HG02571 (cell line): ENCODE measurements around the gene GSTM1.
A peak's percentile ranks its signal among the peaks of the same experiment; 100 is the strongest.

Experiments
- ATAC-seq: cut with Tn5 transposase; IDR thresholded peaks from one replicate; pipeline ENCODE4 v1.9.1; 2021; ENCODE audit warnings: mild to moderate bottlenecking, moderate library complexity; ENCODE audit not compliant: unreplicated experiment

Gene GSTM1

DNA sequence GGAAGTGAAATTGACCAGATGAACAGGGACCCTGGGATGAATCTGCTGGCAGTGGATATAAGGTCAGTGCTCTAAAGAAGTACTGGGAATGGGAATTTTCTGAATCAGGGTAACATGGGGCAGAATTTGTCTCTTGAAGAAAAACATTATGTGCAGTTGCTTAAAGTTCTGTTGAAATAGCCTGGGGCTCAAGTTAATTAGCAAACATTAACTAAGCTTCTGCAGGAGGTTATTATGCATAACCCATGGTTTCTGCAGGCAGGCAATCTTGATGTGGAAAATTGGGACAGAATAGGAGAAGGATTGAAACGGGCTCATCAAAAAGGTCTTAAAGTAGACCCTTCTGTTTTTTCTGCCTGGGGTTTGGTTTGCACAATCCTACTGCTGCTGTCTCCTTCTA lies 38.4 kb downstream of the GSTM1 start:
- no peak for ATAC-seq

DNA sequence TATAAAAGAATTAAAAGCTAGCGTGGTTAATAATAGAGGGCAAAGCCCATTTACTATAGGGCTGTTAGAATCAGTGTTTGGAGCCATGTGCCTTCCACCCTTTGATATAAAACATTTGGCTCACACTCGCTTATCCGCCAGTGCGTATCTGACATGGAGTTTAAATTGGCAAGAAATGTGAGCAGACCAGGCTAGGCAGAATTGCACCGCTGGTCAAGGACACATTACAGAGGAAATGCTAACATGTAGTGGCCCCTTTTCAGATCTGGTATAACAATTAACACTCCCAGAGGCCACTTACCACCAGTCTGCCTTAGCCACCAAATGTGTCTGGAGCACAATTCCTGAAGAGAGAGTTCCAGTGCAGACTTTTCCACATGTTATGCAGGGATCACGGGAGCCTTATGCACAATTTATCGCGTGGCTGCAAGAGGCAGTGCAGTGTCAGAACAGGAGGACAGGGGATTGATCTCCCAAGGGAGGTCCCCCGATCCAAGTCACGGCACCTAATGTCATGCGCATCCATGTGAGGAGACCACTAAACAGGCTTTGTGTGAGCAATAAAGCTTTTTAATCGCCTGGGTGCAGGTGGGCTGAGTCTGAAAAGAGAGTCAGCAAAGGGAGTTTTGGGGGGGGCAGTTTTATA lies 39.2 kb downstream of the GSTM1 start:
- no peak for ATAC-seq

DNA sequence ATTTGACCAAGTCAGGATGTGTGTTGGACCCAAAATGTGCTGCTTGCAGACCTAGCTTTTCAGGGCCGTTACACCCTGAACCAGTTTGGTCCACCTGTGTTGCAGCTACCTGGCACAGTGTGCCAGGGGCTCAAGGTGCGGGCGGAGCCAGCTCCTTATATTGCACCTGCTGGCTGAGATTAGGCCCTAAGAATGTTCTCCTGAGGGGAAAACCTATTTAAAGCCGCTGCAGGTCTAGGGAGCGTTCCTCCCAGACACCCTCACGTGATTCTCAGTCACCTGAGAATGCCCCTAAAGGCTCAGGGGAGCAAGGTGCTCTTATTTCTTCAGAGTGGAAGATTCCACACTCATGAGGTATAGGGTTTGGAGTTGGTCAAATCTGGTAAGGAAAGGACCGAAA lies 41.3 kb downstream of the GSTM1 start:
- no peak for ATAC-seq

DNA sequence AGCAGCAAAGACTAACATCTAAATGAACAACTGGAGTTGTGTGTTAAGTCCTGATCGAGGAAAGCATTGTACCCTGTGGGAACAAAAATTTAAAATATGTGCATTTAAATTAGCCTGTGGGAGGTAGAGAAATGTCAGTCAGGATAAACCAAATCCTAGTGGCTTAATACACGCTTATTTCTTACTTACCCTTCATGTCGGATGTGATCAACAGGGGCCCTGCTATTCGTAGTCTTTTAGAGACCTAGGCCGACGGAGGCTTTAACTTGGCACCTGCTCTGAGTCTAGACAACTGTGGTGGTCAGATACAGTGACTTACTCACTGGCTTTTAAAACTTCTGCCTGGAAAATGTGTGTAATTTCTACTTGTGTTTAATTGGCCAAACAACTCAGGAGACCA lies 43.0 kb downstream of the GSTM1 start:
- ATAC-seq, result no peak

DNA sequence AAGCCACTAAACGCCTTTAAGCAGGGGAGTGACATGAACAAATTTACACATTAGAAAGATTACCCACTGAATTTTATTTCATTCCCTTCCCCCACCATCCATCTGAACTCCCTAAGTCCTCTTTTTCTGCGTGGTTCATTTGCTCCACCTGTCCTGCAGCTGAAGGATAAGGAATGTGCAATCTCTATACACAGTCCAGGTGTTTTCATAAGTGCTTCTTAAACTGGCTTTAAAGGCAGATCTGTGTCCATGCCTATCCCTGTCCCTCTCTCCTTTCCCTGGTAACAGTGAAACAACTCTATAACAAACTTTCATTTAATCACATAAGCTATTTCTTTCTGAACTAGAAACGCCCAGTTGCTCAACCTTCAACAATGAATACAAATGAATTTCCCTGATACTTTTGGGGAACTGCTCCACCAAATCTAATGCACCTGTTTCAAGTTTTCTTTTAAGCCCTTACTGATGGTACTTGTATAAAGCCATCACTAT lies 44.8 kb downstream of the GSTM1 start:
- no peak for ATAC-seq

DNA sequence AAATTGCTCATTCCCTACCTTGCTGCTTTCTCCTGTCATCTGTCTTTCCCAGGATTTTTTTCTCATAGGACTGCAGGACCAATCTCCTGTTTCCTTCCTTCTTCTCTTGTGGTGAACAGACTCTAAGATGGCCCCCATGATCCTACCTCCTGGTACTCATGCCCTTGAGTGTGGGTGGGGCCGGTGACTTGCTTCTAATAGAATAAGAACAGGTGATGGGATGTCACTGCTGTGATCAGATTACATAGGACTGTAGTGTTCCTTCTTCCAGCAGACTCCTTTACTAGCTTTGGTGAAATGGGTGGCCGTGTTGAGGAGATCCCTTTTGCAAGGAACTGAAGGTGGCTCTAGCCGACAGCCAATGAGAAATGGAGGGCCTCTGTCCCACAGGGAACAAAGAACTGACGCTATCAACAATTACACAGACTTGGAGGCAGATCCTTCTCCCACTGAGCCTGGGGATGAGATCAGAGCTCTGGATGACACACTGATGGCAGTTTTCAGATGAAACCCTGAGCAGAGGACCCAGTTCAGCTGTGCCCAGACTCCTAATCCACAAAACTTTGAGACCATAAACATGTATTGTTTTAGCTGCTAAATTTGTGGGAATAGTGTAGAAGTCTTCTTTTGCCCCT lies 45.7 kb downstream of the GSTM1 start:
- no peak for ATAC-seq

DNA sequence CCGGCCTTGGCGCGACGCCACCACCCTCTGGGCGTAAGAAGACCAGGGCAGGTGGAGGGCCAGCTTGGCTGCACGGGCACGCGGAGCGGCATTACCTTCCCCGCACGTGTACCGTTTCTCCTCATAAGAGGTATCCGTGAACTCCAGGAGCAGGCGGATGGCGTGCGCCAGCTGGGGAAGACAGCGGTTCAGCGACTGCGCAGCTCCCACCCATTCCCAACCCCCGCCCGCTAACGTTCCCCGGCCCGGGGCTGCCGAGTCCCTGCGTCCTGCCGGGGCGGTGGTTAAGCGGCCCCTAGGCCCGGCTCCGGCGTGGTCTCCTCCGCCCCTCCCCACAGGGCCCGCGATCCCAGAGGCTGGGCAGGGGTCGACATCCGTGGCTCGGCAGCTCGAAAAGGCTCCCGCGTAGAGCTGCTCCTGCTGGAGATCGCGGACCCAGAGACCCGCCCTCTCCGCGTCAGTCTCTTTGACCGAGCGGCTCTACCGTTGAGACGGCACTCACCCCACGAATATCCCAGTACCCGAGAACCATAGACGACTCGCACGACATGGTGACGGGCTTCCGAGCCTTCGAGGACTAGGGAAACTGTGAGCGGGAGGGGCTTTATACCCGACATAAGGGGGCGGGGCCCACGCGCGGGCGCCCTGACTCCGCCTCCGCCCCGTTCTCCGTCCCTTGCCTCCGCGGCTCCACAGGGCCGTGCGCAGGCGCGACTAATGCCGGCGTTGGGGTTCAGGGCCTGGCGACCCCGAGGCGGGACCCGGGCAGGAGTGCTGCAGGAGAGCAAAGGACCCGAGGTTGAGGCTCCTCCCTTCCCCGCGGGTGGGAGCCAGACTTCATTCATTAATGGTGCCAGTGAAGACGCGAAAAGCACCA lies 52.4 kb downstream of the GSTM1 start:
- ATAC-seq, result peak; percentile 89

DNA sequence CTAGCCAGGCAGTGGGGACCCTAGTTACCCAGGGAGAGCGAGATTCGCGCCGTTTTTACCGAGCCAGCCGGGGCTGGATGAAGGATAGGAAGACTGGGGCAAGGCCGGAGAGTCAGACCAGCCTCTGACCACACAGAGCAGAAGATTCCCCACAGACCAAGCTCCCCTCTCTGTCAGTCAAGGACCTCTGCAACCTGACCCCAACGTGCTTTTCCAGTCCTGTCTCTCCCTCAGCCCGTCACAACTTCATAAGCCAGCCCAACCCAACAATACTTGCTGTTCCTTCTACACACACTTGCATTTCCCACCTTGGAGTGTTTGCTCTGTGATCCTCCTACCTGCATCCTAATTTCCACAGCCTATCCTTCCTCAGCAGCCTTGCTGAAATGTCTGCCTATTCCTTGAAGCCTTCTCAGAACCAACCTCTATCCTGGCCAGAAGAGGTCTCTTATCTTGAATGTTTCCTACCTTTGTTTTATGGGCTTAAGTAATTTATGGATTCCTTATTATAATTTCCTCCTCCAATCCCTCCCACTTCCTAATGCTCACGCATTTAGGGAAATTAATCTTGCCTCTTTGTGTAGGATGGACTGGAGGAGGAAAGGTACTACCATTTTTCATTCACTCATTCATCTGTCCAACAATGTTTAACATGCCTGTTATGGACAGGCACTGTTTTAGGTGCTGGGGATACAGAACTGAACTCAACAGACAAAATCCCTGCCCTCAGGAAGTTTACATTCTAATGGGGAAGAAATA lies 53.2 kb downstream of the GSTM1 start, which contains the start of gene GSTM3:
GSTM3 (minus strand) TSS at position 424 of the 759 bp plus-strand sequence. CDS start 751 bp downstream, outside the sequence.
- peak; percentile 41 for ATAC-seq
